ENCODE measurements around the gene APOBEC3H. TPM values are rescaled to one million over a fixed set of nuclear protein-coding genes. Genes with fewer than 3 reads are reported as not detected.
A peak's percentile ranks its signal among the peaks of the same experiment; 100 is the strongest.

APOBEC3H gene
- total RNA-seq, 2 experiments from 2014 or later = 75.5 to 84.9 TPM

DNA sequence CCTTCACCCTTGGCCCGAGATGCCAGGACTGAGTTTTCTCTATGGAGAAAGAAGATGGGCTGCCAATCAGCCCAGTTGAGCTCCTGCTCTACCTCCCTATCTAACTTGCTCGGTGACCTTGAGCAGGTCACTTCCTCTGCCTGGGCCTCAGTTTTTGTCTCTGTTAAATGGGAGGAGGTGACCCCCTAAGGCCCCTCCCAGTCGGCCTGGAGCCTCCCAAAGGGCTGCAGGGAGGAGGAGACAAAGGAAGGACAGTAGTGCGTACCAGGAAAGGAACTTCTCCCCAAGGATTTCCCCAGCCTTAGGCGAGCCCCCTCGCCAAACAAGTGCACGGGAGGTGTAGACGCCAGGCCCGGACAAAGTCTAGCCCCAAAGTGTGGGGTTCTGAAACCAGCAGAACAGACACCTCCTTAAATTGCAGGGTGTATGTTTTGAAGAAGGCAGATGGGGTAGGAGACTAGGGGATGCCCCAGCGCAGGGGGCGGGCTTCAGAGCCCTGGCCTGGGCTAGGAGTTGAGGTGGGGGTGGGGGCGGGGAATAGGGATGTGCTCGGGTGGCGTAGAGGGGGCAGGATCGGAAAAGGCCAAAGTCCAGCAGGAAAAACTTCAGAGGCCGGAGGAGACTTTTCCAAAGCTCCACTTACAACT, 54.4 kb downstream of the APOBEC3H start:
- peak overlapping the region; percentile 66 for H3K4me3 Mint-ChIP-seq
- POLR2A ChIA-PET = interaction anchor here (0.5 to 2.1 kb wide), 2 partner anchors 168 to 668 kb away, joined by 4 to 23 read pairs; partner anchors contain the start of gene RPL3
- no peaks in the 10 kb centered on the region for H3K36me3 Mint-ChIP-seq
- peak; percentile 35 for DNase-seq
- no peak for ATAC-seq (ENCODE audit: low read depth)
- H3K27ac Mint-ChIP-seq = peak overlapping the region; percentile 56
- no peaks in the 10 kb centered on the region for H3K9me3 Mint-ChIP-seq
- H3K27me3 Mint-ChIP-seq = peaks cover 20% of the 10 kb centered on the region
- peaks cover 12% of the 10 kb centered on the region for H3K4me1 Mint-ChIP-seq

DNA sequence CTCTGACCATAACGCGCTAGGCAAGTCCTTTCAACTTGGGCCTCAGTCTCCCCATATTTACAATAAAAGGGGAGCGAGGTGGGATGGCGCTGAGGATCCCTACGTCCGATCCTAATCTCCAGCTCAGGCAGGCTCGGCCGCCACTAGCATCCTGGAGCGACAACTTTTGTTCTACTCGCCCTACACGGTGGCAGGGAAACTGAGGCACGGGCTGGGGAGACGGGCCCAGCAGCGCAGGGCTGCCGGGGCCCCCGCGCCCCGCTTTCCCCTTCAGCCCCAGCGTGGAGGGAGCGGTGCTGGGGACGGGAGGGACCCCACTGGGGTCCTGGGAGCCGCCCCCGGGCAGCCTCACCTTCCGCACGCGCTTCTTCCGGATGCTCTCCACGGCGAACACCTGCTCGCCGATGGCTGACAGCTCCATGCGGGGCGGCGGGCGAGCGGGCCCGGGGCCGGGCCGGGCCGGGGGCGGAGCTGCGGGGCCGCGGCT, 55.0 kb downstream of the APOBEC3H start:
- no peaks in the 10 kb centered on the region for H3K36me3 Mint-ChIP-seq
- POLR2A ChIA-PET = interaction anchor here (0.5 to 2.1 kb wide), 3 partner anchors 165 to 668 kb away, joined by 3 to 23 read pairs (median 4); partner anchors contain the start of gene RPL3
- H3K4me3 Mint-ChIP-seq = peak overlapping the region; percentile 66
- H3K4me1 Mint-ChIP-seq = peaks cover 9% of the 10 kb centered on the region
- H3K27me3 Mint-ChIP-seq = peaks cover 23% of the 10 kb centered on the region
- H3K9me3 Mint-ChIP-seq = no peaks in the 10 kb centered on the region
- ATAC-seq (ENCODE audit: low read depth) (no peak), DNase-seq (no peak)
- no peak overlapping the region for H3K27ac Mint-ChIP-seq

DNA sequence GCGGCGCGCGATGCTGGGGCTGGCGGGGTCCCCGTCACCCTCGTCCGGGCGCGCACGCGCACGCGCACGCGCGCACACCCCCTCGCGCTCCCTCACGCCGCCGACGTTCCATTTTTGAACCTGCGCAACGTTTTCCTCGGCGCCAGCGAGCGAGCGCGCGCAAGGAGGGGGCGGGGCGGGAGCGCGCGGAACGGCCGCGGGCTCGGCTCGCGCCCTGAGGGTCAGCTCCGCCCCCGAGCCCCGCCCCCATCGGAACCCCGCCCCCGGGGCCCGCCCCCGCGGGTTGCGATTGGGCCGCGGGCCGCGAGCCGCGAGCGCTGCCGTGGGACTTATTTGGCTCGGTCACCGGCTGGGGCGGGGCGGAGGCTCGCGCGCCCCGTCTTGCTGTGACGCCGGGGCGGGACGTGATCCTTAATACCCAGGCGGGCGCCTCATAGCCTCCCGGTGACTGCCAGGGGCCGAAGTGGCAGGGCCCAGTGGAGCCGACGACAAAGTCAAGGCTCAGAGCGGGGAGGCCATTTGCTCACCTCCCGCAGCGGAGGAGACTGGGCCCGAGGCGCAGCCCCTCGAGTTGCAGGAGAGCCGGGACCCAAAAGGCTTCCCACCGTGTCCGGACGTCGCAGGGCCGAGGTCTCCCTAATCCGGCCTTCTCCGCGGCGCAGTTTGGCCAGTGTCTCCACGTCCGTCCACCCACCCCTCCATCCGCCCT, 55.6 kb downstream of the APOBEC3H start, which contains the start of gene CBX7:
Gene CBX7 (minus strand): TSS at position 170 of the 709 bp plus-strand sequence. CDS start 236 bp downstream, outside the sequence.
- Mint-ChIP-seq H3K4me3 (peak within 1 kb of the TSS; percentile 87), H3K9me3 (no peaks in the 10 kb centered on the region), H3K27ac (peak within 1 kb of the TSS; percentile 81), H3K27me3 (peaks cover 29% of the 10 kb centered on the region), H3K36me3 (no peaks in the 10 kb centered on the region), H3K4me1 (peaks cover 9% of the 10 kb centered on the region)
- peak; percentile 90 for ATAC-seq (ENCODE audit: low read depth)
- POLR2A ChIA-PET = interaction anchor here (1.0 to 2.1 kb wide), 3 partner anchors 165 to 282 kb away, joined by 3 to 23 read pairs (median 4); partner anchors contain the start of gene RPL3
- DNase-seq = peak; percentile 95

DNA sequence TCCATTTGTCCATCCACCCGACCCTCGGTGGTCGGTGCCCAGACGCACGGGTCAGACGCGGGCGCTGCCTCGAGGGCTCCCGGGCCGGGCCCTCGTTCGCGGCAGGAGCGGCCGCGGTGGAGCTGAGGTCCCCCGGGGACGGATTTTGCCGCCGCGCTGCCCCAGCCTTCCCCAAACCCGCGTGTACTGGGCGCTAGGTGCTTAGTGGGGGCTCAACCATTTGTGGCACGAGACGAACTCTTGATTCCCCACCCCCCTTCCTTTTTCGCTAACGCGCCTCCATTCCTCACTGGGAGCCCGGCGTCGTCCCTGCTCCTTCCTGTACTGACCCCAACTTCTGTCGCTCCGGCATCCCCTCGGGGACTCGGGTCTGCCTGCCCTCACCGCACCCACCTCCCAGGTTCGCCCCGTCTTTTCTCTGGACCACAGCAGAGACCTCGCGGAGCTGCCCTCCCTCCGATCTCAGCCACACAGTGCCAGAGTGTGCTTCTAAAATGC, 56.2 kb downstream of the APOBEC3H start:
- H3K27me3 Mint-ChIP-seq = peaks cover 31% of the 10 kb centered on the region
- peak overlapping the region; percentile 87 for H3K4me3 Mint-ChIP-seq
- peaks cover 9% of the 10 kb centered on the region for H3K4me1 Mint-ChIP-seq
- no peaks in the 10 kb centered on the region for H3K9me3 Mint-ChIP-seq
- ATAC-seq (ENCODE audit: low read depth) = peak; percentile 4
- POLR2A ChIA-PET = interaction anchor here (1.0 to 2.1 kb wide), 4 partner anchors 164 to 283 kb away, joined by 3 to 23 read pairs (median 6); partner anchors contain the start of gene RPL3
- peak overlapping the region; percentile 81 for H3K27ac Mint-ChIP-seq
- no peak for DNase-seq
- H3K36me3 Mint-ChIP-seq = no peaks in the 10 kb centered on the region

Other genes starting within 250 kb of the APOBEC3H start
- gene CBX6, start 225.0 kb upstream of the APOBEC3H start, total RNA-seq = 10 to 100 TPM; 66.0 to 66.4 TPM
- not detected for gene APOBEC3A, start 139.6 kb upstream of the APOBEC3H start, total RNA-seq
- 1 to 10 TPM; 7.1 to 7.2 TPM for gene APOBEC3B, start 114.9 kb upstream of the APOBEC3H start, total RNA-seq
- gene APOBEC3C, start 83.0 kb upstream of the APOBEC3H start, total RNA-seq = 100 to 1,000 TPM; 120 to 124 TPM
- 10 to 100 TPM; 46.8 to 47.4 TPM for gene APOBEC3D, start 76.1 kb upstream of the APOBEC3H start, total RNA-seq
- 10 to 100 TPM; 41.4 to 45.1 TPM for gene APOBEC3F, start 56.4 kb upstream of the APOBEC3H start, total RNA-seq
- 100 to 1,000 TPM; 116 to 118 TPM for gene APOBEC3G, start 20.0 kb upstream of the APOBEC3H start, total RNA-seq
- gene CBX7, start 55.4 kb downstream of the APOBEC3H start, total RNA-seq = 10 to 100 TPM; 64.2 to 71.3 TPM
- 1 to 10 TPM; 7.2 to 7.9 TPM for gene PDGFB, start 147.7 kb downstream of the APOBEC3H start, total RNA-seq
- 1,000 to 10,000 TPM; 1,927 to 2,015 TPM for gene RPL3, start 222.4 kb downstream of the APOBEC3H start, total RNA-seq

All from activated naive CD8-positive, alpha-beta T cell treated with anti-CD3 and anti-CD28 coated beads, Interleukin-2, amount 10 ng/mL, durations not matched to agents 7 days and 5 days (primary cell).